Thyroid gland (tissue), 4 donors: ENCODE results near the gene RAPGEF1.

ENCODE experiments used
- CTCF ChIP-seq, 6 experiments: fragments of 200-600 bp in 3 of 6; fragments of 450-650 bp in 3 of 6; sonication (generic) in 3 of 6; IDR thresholded peaks; one replicate each; pipeline ENCODE4 v1.5.1; 2016 to 2019; ENCODE audit warnings: antibody characterized with exemption in 6 of 6, mild to moderate bottlenecking in 2 of 6, inconsistent platforms in 1 of 6, moderate library complexity in 1 of 6
- POLR2A ChIP-seq, 2 donors: fragments of 450-650 bp; IDR thresholded peaks; one replicate each; pipeline ENCODE4 v1.6.1; 2017; ENCODE audit warnings: antibody characterized with exemption in 2 of 2, mild to moderate bottlenecking in 2 of 2, moderate library complexity in 1 of 2

- TF ChIP-seq CTCF (IDR thresholded peaks at IDR 0.05) (no peak), POLR2A (IDR thresholded peaks at IDR 0.05) (no peak)
Observed at GRCh38 chr9:131657456-131657855, 82.4 kb downstream of the RAPGEF1 start.
